ENCODE measurements around the gene PIP.

- TF ChIP-seq PKNOX1 (IDR thresholded peaks at IDR 0.05) (no peak), ELF4 (IDR thresholded peaks at IDR 0.05) (no peak), TARDBP (IDR thresholded peaks at IDR 0.05) (no peak), NFRKB (IDR thresholded peaks at IDR 0.05) (no peak), ARNT (IDR thresholded peaks at IDR 0.05) (no peak), ZNF384 (IDR thresholded peaks at IDR 0.05) (no peak), SP1 (IDR thresholded peaks at IDR 0.05) (no peak), FOXM1 (IDR thresholded peaks at IDR 0.05; ENCODE audit: borderline replicate concordance) (no peak), FOXK2 (IDR thresholded peaks at IDR 0.05) (no peak), FOXA1 (IDR thresholded peaks at IDR 0.05) (no peak), HDGF (IDR thresholded peaks at IDR 0.05; ENCODE audit: borderline replicate concordance) (no peak), SUZ12 (IDR thresholded peaks at IDR 0.05) (no peak), BHLHE40 (IDR thresholded peaks at IDR 0.05; ENCODE audit: borderline replicate concordance) (no peak)
Measured at GRCh38 chr7:143181349-143181748, 49.5 kb downstream of the PIP start.
